Vagina (tissue), 2 donors: ENCODE data around the gene COQ8A. TPM values are rescaled to one million over a fixed set of nuclear protein-coding genes. Genes with fewer than 3 reads are reported as not detected.
A peak's percentile ranks its signal among the peaks of the same experiment; 100 is the strongest.

Experiments used
- DNase-seq, 2 donors: peaks; one replicate each; pipeline ENCODE4 v3.0.0-alpha.2; 2017; ENCODE audit errors: extremely low spot score in 2 of 2
- H3K27ac ChIP-seq: fragments of 200-600 bp; sonication (generic); one replicate; pipeline ENCODE4 v1.5.1; 2019
- H3K27me3 ChIP-seq: fragments of 200-600 bp; sonication (generic); one replicate; pipeline ENCODE4 v1.5.1; 2019
- H3K36me3 ChIP-seq, 2 donors: fragments of 200-600 bp; sonication (generic); one replicate each; pipeline ENCODE4 v1.5.1; 2017 to 2019
- H3K4me1 ChIP-seq: fragments of 200-600 bp; sonication (generic); one replicate; pipeline ENCODE4 v1.5.1; 2019
- H3K4me3 ChIP-seq, 2 donors: fragments of 200-600 bp; sonication (generic); 1 replicate in 1 of 2; 2 replicates in 1 of 2; pipeline ENCODE4 v1.5.1; 2016 to 2019
- H3K9me3 ChIP-seq: fragments of 200-600 bp; sonication (generic); one replicate; pipeline ENCODE4 v1.5.1; 2019
- CTCF ChIP-seq, 3 experiments: fragments of 450-650 bp in 2 of 3; fragments of 200-600 bp in 1 of 3; sonication (generic) in 1 of 3; IDR thresholded peaks; one replicate each; pipeline ENCODE4 v1.5.1; 2017 to 2019; ENCODE audit warnings: antibody characterized with exemption in 3 of 3, mild to moderate bottlenecking in 2 of 3, moderate library complexity in 2 of 3
- POLR2A ChIP-seq, 2 donors: fragments of 450-650 bp; IDR thresholded peaks; one replicate each; pipeline ENCODE4 v1.6.1; 2017; ENCODE audit warnings: antibody characterized with exemption in 2 of 2, mild to moderate bottlenecking in 2 of 2, moderate library complexity in 2 of 2
- POLR2AphosphoS5 ChIP-seq, 2 donors: sonication (generic); formaldehyde crosslinking; IDR thresholded peaks; one replicate each; pipeline ENCODE4 v1.9.0; 2017; ENCODE audit warnings: antibody characterized with exemption in 2 of 2, mild to moderate bottlenecking in 2 of 2, low read depth in 1 of 2; ENCODE audit not compliant: insufficient read depth in 1 of 2
- intact Hi-C: fragments of 100-400 bp; cut with DNase I; formaldehyde crosslinking; loops from one replicate; pipeline ENCODE4 v1.15.1; 2023
- total RNA-seq: library from RNA; depleted of rRNA; stranded (reverse); fragments of >200 nt; gene quantifications from one replicate; pipeline ENCODE4 v1.2.3, GENCODE V29; 2016

Gene COQ8A
- total RNA-seq, 1 donor from 2014 or later: 44.9 TPM

GRCh38 chr1:226981838-226982237 lies 41.7 kb downstream of the COQ8A start:
- H3K36me3 ChIP-seq: peaks cover 0 to 37% of the 10 kb centered on the region in 2 donors
- H3K27ac ChIP-seq: no peak overlapping the region
- H3K27me3 ChIP-seq: no peaks in the 10 kb centered on the region
- no peaks in the 10 kb centered on the region for H3K4me1 ChIP-seq
- H3K9me3 ChIP-seq: no peaks in the 10 kb centered on the region
- intact Hi-C loops: no loop called here
- TF ChIP-seq POLR2AphosphoS5 (IDR thresholded peaks at IDR 0.05; ENCODE audit: insufficient read depth in 1 of 2, low read depth in 1 of 2): no peak
- TF ChIP-seq CTCF (IDR thresholded peaks at IDR 0.05): no peak
- TF ChIP-seq POLR2A (IDR thresholded peaks at IDR 0.05): no peak
- no peak overlapping the region for H3K4me3 ChIP-seq
- DNase-seq: peak in 1 of 2 donors; percentile 81

- Histone ChIP-seq H3K27ac (no peak overlapping the region), H3K27me3 (no peaks in the 10 kb centered on the region), H3K36me3 (peaks cover 0 to 44% of the 10 kb centered on the region in 2 donors), H3K9me3 (no peaks in the 10 kb centered on the region), H3K4me1 (no peaks in the 10 kb centered on the region), H3K4me3 (no peak overlapping the region)
- intact Hi-C loops: no loop called here
- peak in 1 of 2 donors; percentile 90 for DNase-seq
- TF ChIP-seq POLR2A (IDR thresholded peaks at IDR 0.05) (no peak), CTCF (IDR thresholded peaks at IDR 0.05) (no peak), POLR2AphosphoS5 (IDR thresholded peaks at IDR 0.05; ENCODE audit: insufficient read depth in 1 of 2, low read depth in 1 of 2) (no peak)
Measured at GRCh38 chr1:226982451-226983177, 42.5 kb downstream of the COQ8A start.

GRCh38 chr1:226983247-226983991 lies 43.3 kb downstream of the COQ8A start:
- Histone ChIP-seq H3K27me3 (no peaks in the 10 kb centered on the region), H3K9me3 (no peaks in the 10 kb centered on the region), H3K36me3 (peaks cover 0 to 44% of the 10 kb centered on the region in 2 donors), H3K4me3 (no peak overlapping the region), H3K27ac (no peak overlapping the region), H3K4me1 (no peaks in the 10 kb centered on the region)
- TF ChIP-seq POLR2AphosphoS5 (IDR thresholded peaks at IDR 0.05; ENCODE audit: insufficient read depth in 1 of 2, low read depth in 1 of 2): no peak
- no peak for TF ChIP-seq CTCF (IDR thresholded peaks at IDR 0.05)
- no peak for TF ChIP-seq POLR2A (IDR thresholded peaks at IDR 0.05)
- intact Hi-C loops: no loop called here
- DNase-seq: peak in 1 of 2 donors; percentile 81

- intact Hi-C loops: no loop called here
- peaks cover 0 to 44% of the 10 kb centered on the region in 2 donors for H3K36me3 ChIP-seq
- no peak for DNase-seq
- no peaks in the 10 kb centered on the region for H3K27me3 ChIP-seq
- no peak for TF ChIP-seq POLR2AphosphoS5 (IDR thresholded peaks at IDR 0.05; ENCODE audit: insufficient read depth in 1 of 2, low read depth in 1 of 2)
- TF ChIP-seq POLR2A (IDR thresholded peaks at IDR 0.05): no peak
- TF ChIP-seq CTCF (IDR thresholded peaks at IDR 0.05): no peak
- peaks cover 4% of the 10 kb centered on the region for H3K4me1 ChIP-seq
- H3K4me3 ChIP-seq: no peak overlapping the region
- H3K27ac ChIP-seq: no peak overlapping the region
- no peaks in the 10 kb centered on the region for H3K9me3 ChIP-seq
Measured at GRCh38 chr1:226983992-226984364, 43.9 kb downstream of the COQ8A start.
